Measurements from ENCODE around the gene SETBP1. TPM values are rescaled to one million over a fixed set of nuclear protein-coding genes. Genes with fewer than 3 reads are reported as not detected.

The SETBP1 gene
- total RNA-seq, 1 experiment from 2014 or later, result 0.05 TPM

GRCh38 chr18:44901283-44901682 lies 220.6 kb downstream of the SETBP1 start:
- BruUV-seq (replicated peaks), result no TSS peak
- intact Hi-C loops (cut with micrococcal nuclease), result no loop called here
- H3K4me2 ChIP-seq (ENCODE audit: low read length), result no peak overlapping the region
- DNase-seq (ENCODE audit: low read depth, low spot score) (no peak), ATAC-seq (no peak)
- ChIA-PET CTCF (no interaction called here), RAD21 (ENCODE audit: low non-redundant PET in 1 of 2, low total read pairs in 2 of 2, uncharacterized antibody in 2 of 2, unreplicated experiment in 2 of 2) (no interaction called here), POLR2A (no interaction called here)
- no peak overlapping the region for H3K4me3 ChIP-seq (replicated peaks in 1 of 2; ENCODE audit: low read depth in 1 of 2, low read length in 2 of 2)
- H3K9ac ChIP-seq (ENCODE audit: low read length), result no peak overlapping the region
- H3K9me3 ChIP-seq (ENCODE audit: control insufficient read depth in 1 of 2, insufficient read depth in 1 of 2, low read depth in 1 of 2, low read length in 2 of 2), result peaks cover 15 to 31% of the 10 kb centered on the region in 2 experiments; a peak in 2 of 4 replicates
- H3K36me3 ChIP-seq (ENCODE audit: control insufficient read depth in 1 of 2, insufficient read depth in 2 of 2, low read length in 2 of 2), result no peaks in the 10 kb centered on the region
- TF ChIP-seq POLR2AphosphoS5 (IDR thresholded peaks at IDR 0.05; ENCODE audit: low read depth, low read length), result no peak
- no peaks in the 10 kb centered on the region for H3K9me2 ChIP-seq (ENCODE audit: insufficient read depth)
- no peak overlapping the region for H3K27ac ChIP-seq (ENCODE audit: low read depth, low read length)
- no peak overlapping the region for H2AFZ ChIP-seq (ENCODE audit: low read depth, low read length, poor library complexity, severe bottlenecking)
- H3K79me2 ChIP-seq (ENCODE audit: insufficient read depth, low read length), result no peaks in the 10 kb centered on the region
- no peaks in the 10 kb centered on the region for H3K4me1 ChIP-seq (ENCODE audit: control insufficient read depth in 1 of 2, insufficient read depth in 2 of 2, low read length in 2 of 2)
- H3K27me3 ChIP-seq (ENCODE audit: insufficient read depth, low read length), result no peaks in the 10 kb centered on the region
- H4K20me1 ChIP-seq (ENCODE audit: insufficient read depth), result no peaks in the 10 kb centered on the region

- H3K4me3 ChIP-seq (replicated peaks in 1 of 2; ENCODE audit: low read depth in 1 of 2, low read length in 2 of 2), result no peak overlapping the region
- no peaks in the 10 kb centered on the region for H4K20me1 ChIP-seq (ENCODE audit: insufficient read depth)
- H3K9me3 ChIP-seq (ENCODE audit: control insufficient read depth in 1 of 2, insufficient read depth in 1 of 2, low read depth in 1 of 2, low read length in 2 of 2), result peaks cover 8 to 26% of the 10 kb centered on the region in 2 experiments; a peak in 2 of 4 replicates
- H3K9ac ChIP-seq (ENCODE audit: low read length), result no peak overlapping the region
- no peaks in the 10 kb centered on the region for H3K4me1 ChIP-seq (ENCODE audit: control insufficient read depth in 1 of 2, insufficient read depth in 2 of 2, low read length in 2 of 2)
- intact Hi-C loops (cut with micrococcal nuclease), result no loop called here
- ATAC-seq, result no peak
- H2AFZ ChIP-seq (ENCODE audit: low read depth, low read length, poor library complexity, severe bottlenecking), result no peak overlapping the region
- H3K9me2 ChIP-seq (ENCODE audit: insufficient read depth), result no peaks in the 10 kb centered on the region
- no peaks in the 10 kb centered on the region for H3K79me2 ChIP-seq (ENCODE audit: insufficient read depth, low read length)
- H3K27me3 ChIP-seq (ENCODE audit: insufficient read depth, low read length), result no peaks in the 10 kb centered on the region
- no peaks in the 10 kb centered on the region for H3K36me3 ChIP-seq (ENCODE audit: control insufficient read depth in 1 of 2, insufficient read depth in 2 of 2, low read length in 2 of 2)
- RAD21 ChIA-PET (ENCODE audit: low non-redundant PET in 1 of 2, low total read pairs in 2 of 2, uncharacterized antibody in 2 of 2, unreplicated experiment in 2 of 2), result no interaction called here
- POLR2A ChIA-PET, result no interaction called here
- no peak for DNase-seq (ENCODE audit: low read depth, low spot score)
- no peak overlapping the region for H3K27ac ChIP-seq (ENCODE audit: low read depth, low read length)
- H3K4me2 ChIP-seq (ENCODE audit: low read length), result no peak overlapping the region
- BruUV-seq (replicated peaks), result no TSS peak
- CTCF ChIA-PET, result no interaction called here
- TF ChIP-seq ZNF274 (IDR thresholded peaks at IDR 0.05; ENCODE audit: low read depth, low read length) (no peak), YY1 (IDR thresholded peaks at IDR 0.05; ENCODE audit: extremely low read depth, insufficient replicate concordance, low read depth, low read length) (no peak), RAD21 (IDR thresholded peaks at IDR 0.05; ENCODE audit: low read depth) (no peak), EZH2 (IDR thresholded peaks at IDR 0.05) (no peak), POLR2A (IDR thresholded peaks at IDR 0.05; ENCODE audit: borderline replicate concordance, extremely low read depth, insufficient read depth, insufficient read length) (no peak), ATF3 (IDR thresholded peaks at IDR 0.05) (no peak), ZBTB33 (IDR thresholded peaks at IDR 0.05; ENCODE audit: extremely low read depth, insufficient replicate concordance, low read length) (no peak), SP1 (IDR thresholded peaks at IDR 0.05; ENCODE audit: low read depth) (no peak), CBX3 (IDR thresholded peaks at IDR 0.05; ENCODE audit: low read depth) (no peak), TCF7L2 (IDR thresholded peaks at IDR 0.05; ENCODE audit: borderline replicate concordance, extremely low read depth, insufficient read depth, insufficient read length) (no peak), EGR1 (IDR thresholded peaks at IDR 0.05; ENCODE audit: low read depth) (no peak), SIN3A (IDR thresholded peaks at IDR 0.05; ENCODE audit: low read depth) (no peak), JUND (IDR thresholded peaks at IDR 0.05) (no peak), POLR2AphosphoS5 (IDR thresholded peaks at IDR 0.05; ENCODE audit: low read depth, low read length) (no peak), CTCF (IDR thresholded peaks at IDR 0.05 in 2 of 3, conservative IDR thresholded peaks at IDR 0.05 in 1 of 3; ENCODE audit: borderline replicate concordance in 1 of 3, insufficient read depth in 1 of 3, low read depth in 2 of 3, low read length in 2 of 3) (no peak), ELF1 (IDR thresholded peaks at IDR 0.05; ENCODE audit: borderline replicate concordance, low read depth) (no peak)
- TF ChIP-seq, protein P1, sequence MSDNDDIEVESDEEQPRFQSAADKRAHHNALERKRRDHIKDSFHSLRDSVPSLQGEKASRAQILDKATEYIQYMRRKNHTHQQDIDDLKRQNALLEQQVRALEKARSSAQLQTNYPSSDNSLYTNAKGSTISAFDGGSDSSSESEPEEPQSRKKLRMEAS (IDR thresholded peaks at IDR 0.05), result no peak
Measured at GRCh38 chr18:44903327-44903726, 222.6 kb downstream of the SETBP1 start.
